NK-92 (cell line): ENCODE data around the gene CEMIP.
"Not testable (repeated sequence)": the region's sequence is repeated elsewhere in the genome, so short reads cannot be mapped to it uniquely, and the experiment has no call there.

ENCODE experiments used
- DNase-seq: peaks from one replicate; lab custom pipeline; 2025; ENCODE audit not compliant: unreplicated experiment; lab: John Stamatoyannopoulos, UW

Gene CEMIP

DNA sequence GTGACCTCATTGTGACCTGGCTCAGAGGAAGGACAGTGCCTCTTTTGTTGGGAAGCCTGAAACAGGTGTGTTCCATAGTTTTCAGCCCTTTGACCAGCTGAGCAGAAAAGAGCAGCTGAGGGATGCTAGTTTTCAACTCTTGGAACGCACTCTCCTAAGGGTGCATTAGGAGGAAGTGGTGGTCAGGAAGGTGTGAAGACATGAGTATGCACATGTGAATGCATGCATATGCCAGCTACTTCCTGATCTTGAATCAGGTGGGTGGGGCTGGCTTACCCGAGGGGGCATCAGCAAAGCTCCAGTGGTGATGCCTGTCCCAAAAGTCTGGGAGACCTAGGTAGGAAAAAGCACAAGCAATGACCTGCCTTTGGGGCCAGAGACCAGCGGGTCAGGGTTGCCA, 23.3 kb upstream of the CEMIP start:
- DNase-seq: no peak

DNA sequence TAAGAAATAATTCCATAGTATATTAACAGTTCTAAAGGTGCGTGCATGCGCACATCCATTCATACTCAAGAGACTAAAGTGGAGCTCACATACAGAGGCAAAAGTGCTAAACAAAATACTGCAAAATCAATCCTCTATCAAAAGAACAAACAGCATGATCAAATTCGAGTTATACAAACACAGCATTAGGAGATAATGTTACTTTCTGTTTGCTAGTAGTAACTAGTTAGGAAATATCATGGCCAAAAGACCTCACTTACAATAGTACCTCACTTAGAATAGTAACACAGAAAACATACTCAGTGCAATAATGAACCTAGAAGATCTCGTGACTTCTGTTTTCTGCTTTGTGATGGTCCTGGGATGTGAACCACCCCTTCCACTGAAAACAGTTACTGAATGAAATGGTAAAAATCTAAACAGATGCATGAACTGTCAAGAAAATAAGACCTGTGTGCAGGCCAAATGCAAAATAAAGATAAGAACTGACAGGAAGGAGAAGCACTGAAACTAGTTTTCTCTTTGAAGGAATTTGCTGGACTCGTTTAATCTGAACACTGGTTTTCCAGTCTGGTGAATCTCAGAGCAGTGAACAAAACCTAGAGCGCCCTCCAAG, 20.9 kb upstream of the CEMIP start:
- DNase-seq: no peak

DNA sequence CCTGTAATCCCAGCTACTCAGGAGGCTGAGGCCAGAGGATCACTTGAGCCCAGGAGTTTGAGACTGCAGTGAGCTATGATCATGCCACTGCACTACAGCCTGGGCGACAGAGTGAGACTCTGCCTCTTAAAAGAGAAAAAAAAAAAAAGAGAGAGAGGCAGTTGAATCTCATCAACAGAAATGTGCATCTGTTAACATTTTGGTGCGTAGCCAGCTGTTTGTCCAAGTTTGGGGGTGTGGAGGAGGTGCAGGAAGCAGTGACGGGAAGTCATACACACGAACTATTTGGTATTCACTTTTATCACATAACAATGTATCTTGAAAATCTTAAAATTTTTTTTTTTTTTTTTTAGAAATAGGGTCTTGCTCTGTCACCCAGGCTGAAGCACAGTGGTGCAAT, 18.2 kb upstream of the CEMIP start:
- no peak for DNase-seq

DNA sequence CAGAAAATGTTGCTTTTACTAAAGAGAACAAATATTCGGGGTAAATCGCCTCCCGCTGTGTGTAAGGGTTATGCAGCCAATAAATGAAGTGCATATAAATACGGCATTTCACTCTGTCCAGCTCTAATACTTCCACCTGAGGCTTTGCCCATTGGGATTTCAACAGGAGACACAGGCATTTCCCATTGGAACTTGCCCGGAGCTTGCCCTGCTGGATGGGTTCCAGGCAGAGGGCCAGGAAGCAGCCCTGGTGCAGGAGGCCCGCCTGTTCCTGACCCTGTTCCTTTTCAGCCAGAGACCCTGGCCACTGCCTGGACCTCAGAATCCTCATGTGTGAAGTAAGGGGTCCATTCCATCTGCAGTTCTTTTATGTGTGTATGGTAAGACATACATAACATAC, 17.4 kb upstream of the CEMIP start:
- DNase-seq: no peak

DNA sequence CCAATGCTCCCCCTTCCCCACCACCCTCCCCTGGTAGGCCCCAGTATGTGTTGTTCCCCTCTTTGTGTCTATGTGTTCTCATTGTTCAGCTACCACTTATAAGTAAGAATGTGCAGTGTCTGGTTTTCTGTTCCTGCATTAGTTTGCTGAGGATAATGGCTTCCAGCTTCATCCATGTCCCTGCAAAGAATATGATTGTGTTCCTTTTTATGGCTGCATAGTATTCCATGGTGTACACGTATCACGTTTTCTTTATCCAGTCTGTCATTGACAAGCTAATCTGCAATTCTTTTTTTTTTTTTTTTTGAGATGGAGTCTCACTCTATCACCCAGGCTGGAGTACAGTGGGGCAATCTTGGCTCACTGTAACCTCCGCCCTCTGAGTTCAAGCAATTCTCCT, 15.9 kb upstream of the CEMIP start:
- not testable (repeated sequence) for DNase-seq

DNA sequence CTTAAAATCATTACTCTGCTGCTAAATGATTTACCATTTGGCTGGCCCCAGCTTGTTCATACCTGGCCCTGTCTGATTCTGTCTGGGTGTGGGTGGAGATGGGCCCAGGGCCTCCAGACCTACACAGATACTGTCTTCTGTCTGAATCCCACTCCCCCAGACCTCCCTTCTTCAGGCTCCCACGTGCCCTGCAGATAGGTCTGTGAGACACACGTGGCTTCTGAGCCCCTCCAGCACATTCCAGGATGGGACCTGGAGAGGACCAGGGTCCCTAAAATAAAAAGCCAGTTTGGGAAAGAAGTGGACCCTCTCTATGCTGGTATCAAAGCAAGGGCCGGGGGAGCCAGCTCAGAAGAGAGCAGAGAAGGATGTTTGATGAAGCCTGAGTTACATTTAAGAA, 14.6 kb upstream of the CEMIP start:
- DNase-seq: no peak

DNA sequence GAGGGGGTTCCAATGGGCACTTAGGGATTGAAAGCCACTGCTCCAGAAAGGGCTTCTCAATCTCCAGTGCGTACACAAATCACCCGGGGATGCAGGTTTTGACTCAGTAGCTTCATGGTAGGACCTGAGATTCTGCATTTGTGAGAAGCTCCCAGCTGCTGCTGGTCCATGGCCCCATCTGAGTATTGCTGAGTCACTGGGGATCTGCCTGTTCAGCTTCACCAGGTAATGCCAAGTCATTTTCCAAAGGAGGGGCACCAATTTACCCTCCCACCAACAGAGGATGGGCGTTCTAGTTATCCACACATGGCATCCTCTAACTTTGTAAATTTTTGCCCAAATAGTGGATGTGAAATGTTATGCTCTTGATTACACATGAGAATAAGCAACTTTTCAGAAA, 12.9 kb upstream of the CEMIP start:
- DNase-seq: no peak

DNA sequence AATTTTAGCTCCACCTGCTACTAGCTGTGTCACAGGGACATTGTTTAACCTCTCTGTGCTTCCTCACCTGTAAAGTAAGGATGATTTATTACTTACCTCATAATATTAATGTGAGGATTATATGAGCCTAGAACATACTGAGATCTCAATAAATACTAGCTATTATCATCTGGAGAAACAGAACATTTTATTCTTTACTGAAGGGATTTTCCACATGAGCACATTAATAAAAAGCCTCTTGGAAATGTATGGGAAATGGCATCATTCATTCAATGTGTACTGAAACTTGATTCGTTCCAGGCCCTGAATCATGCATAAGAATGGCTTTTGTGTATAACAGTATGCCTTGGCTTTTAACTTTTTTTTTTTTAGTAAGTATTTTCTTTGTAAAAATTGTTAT, 11.0 kb upstream of the CEMIP start:
- DNase-seq: no peak

DNA sequence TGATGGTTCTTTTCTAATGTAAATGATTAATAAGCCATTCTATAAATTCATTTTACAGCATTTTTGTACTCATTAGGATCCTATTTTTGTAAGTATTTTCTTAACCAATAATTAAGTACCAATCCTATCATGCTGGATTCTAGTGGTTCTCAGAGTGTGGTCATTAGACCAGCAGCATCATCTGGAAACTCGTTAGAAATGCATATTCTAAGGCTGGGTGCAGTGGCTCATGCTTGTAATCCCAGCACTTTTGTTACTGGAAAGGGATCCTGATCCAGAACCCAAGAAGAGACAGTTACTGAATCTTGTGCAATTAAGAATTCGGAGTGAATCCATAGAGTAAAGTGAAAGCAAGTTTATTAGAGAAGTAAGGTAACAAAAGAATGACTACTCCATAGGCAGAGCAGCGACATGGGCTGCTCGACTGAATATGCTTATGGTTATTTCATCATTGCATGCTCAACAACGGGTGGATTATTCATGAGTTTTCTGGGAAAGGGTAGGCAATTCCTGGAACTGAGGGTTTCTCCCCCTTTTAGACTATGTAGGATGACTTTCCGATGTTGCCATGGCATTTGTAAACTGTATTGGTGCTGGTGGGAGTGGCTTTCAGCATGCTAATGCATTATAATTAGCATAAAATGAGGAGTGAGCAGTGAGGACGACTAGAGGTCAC, 9.9 kb upstream of the CEMIP start:
- no peak for DNase-seq

DNA sequence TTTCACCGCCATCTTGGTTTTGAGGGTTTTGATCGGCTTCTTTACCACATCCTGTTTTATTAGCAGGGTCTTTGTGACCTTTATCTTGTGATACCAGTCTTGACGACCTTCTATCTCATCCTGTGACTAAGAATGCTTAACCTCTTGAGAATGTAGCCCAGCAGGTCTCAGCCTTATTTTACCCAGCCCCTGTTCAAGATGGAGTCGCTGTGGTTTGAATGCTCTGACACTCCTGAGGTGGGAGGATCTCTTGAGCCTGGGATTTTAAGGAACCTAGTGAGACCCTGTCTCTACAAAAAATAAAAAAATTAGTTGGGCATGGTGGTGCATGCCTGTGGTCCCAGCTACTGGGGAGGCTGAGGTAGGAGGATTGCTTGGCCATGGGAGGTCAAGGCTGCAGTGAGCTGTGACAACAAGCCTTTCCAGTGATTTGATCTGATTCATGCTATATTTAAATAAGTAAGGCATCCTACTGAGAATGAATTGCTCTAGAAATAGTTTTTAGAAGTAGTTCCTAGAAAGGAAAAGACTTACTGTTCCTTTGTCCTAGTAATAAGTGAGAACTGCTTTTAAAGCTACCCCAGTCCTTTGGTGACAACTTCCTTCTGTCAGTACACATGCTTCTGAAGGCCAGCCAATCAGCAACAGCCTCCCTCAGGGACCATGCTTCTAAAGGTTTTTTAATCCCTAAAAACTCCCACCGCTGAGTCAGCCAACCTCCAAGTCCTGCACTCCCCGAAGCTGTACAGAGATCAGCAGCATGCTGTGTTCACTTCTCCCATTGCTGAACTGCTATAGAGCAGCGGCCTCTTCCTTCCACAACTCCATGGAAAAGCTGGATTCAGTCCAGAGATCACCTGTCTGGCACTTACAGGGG, 9.1 kb upstream of the CEMIP start:
- no peak for DNase-seq

DNA sequence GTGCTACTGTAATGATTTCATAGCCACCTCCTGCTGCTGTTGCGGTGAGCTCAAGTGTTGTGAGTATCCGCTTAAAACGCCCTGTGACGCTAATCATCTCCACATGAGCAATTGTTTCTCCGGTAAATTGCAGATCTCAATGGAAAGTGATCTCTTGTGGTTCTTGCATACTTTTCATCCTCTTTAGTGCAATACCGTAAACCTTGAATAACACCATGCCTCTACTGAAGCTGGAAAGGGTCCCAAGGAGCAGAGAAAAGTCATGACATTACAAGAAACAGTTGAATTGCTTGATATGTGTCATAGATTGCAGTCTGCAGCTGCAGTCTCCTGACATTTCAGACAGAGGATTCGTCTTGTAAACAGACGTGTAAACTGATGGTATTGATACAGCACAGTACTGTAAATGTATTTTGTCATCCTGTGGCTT, 6.0 kb upstream of the CEMIP start:
- DNase-seq: no peak

DNA sequence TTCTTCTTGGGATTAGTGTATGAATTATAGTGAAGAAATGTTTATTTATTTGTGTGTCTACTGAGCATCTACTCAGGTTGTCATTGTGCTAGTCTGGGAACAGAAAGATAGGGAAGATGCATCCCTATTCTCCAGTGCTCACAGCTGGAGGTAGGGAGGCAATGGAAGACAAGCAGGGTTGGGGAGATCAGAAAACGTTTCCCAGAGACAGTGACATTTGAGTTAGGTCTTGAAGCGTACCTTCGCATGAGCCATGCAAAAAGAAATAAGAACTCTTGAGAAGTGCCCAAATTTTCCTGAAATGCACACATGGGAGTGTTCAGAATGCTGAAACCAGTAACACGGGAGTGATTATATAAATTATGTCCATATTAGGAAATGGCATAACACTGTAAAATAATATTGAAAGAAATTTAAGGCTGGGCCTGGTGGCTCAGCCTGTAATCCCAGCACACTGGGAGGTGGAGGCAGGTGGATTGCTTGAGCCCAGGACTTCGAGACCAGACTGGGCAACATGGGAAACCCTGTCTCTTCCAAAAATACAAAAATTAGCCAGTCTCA, 5.3 kb upstream of the CEMIP start:
- no peak for DNase-seq

DNA sequence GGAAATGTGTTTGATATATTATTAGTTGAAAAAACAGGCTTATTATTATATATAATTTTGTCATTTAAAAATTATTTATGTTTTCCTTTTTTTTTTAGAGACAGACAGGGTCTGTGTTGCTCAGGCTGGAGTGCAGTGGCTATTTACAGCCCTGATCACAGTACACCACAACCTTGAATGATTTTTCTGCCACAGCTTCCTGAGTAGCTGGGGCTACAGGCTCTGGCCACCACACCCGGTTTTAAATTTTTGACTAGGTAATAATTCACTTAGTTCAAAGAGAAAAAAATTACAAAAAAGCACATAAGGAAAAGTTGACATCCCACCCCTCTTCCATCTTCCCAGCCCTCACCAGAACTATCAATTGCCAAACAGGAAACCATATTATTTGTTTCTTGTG, 4.7 kb upstream of the CEMIP start:
- DNase-seq: no peak

DNA sequence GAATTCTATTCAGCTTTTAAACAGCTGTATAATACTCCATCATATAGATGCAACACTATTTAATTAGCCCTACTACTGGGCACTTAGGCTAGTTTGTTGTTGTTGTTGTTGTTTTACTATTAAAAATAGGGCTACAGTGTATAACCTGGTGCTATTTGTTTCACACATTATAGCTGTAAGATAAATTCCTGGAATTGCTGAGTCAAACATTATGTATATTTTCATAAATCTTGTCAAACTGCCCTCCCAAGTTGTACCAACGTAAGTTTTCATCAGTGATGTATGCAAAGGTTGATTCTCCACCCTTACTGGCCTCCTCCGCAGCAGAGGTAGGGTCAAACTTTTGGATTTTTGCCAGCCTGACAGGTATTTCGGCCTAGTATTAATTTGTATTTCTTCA, 3.8 kb upstream of the CEMIP start:
- DNase-seq: no peak

DNA sequence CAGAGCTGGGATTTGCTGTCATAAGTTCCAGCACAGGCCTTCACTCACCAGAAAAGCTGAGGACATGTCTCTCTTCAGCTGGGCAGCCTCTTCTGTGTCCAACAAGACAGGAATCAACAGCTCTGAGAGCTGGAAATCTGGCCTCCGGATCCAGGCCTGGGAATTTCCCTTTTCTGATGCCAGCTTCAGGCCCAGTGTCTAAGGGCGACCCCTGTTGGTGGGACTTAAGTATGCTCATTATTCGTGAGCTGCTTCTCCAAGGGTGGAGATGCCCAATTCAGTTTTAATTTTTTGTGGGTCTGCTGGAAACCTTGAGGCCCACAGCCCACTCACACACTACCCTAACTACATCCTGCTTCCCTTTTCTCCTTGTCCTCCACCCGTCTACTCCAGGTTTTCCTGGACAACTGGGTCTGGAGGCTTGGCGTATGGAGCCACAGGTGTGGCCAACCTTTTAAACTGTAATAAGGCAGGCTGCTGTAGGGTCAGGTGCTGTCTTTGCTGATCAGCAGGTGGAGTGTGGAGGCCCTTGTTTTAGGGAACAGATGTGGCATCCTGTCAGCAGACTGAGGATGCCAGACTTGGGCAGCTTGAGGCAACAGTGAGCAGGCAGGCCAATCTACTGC, 2.6 kb upstream of the CEMIP start:
- no peak for DNase-seq

DNA sequence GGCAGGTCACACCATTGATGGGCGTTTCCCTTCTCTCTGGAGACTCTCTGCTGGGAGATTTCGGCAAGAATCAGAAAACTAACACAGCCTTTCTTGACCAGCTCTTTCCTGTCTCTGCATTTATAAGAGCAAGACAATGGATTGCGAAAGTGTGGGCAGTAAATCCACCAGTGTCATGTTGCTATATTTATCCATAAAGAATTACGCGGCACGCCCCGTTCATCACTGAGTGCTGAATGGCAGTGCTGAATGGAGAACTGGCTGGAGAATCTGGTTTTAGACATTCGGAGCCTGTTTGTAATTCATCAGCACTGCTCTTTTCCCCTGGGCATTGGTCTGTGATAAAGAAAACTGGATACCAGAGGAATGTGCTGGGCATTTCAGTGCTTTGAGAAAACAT, 2.0 kb upstream of the CEMIP start:
- DNase-seq: no peak

DNA sequence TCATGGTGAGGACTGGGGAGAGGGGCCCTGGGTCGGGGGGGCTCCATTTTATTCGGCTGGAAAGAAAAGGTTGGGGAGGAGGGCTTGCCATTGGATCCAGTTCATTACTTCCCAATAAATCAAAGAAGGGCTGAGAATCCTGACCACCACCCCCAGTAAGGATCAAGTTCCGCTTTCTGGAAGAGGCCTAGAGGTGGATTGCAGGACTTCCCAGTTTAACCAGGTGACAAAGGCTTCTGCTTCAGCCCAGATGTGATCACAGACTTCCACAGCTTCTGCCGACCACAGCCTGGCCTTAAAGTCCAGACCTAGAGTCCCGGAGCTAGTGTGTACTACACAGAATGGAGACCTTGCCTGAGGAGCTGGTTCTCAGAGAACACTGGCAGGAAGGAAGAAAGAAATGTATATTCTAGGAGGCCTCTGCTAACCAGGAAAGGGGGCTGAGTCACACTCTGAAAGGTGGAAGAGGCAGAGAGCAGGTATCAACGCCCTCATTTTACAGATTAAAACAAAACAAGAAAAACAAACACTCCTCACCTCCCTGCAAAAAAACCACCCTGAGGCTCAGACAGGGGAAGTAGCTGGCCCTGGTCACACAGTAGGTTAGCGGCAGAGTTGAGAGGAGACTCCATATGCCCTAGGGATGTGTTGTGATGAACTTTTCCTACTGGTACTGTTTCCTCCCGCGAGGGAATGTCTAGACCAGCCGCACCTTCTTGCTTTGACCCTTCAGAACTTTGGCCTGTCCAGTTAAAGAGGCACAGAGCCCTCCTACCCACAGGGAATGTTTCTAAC, 1.1 kb upstream of the CEMIP start:
- DNase-seq: no peak

DNA sequence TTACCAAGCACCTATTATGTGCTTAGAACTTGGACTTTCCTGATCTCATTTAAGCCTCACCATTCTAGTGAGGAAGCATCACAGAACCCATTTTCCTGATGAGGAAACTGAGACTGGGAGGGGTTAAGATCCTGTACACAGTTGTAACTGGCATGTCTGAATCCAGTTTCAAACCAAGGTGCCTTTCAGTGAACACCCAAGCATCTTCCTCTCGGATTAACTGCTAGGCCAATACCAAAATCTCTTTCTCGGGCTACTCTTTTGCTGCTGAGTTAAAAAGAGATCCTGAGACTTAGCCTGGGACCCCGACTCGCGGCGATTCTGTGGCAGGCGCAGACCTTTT, 578 bp upstream of the CEMIP start:
- no peak for DNase-seq

DNA sequence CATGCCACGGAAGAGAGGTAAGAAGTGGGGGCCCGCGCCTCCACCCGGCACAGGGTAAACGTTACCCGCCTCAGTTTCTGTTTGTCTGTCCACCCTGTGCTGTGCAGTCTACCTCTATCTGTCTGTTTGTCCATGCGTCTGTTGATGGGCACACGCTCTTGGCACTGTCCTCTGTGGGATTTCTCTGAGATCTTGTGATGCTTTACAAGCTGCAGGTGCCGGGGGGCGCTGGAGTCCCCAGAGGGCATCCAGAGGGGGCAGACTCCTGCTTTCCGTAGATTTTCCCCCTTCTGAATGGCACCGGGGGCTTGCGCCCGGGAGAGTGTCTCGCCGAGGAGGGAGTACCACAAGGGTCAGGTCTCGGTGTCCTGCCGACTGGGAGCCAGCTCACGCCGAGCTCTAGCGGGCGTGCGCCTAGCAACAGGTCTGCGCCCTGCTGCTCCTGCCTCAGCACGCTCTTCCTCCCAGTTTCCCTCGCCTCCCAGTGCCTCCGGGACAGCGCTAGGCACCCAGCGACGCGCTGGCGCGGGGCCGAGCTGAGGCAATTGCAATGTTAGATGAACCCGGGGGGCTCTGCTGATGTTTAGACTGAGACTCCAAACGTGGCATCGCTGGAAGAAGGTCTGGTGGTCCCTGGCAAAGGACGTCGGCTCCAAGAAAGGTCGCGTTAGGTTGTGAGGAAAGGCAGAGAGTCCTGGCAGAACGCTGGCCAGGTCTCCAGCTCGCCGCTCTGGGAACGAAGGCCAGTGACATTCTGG, 667 bp downstream of the CEMIP start:
- DNase-seq: no peak
